Activated B cell treated with CpG ODN at 0.5 μM for 24 hours (primary cell): ENCODE results near the gene GJB2. TPM values are rescaled to one million over a fixed set of nuclear protein-coding genes. Genes with fewer than 3 reads are reported as not detected.
A peak's percentile ranks its signal among the peaks of the same experiment; 100 is the strongest.

ENCODE experiments used
- ATAC-seq: fragments of 200-7000 bp; cut with Tn5 transposase; one replicate; pipeline ENCODE4 v1.10.0; 2021; ENCODE audit warnings: low read depth, mild to moderate bottlenecking, moderate library complexity
- CTCF ChIA-PET: fragments of 350-600 bp; sonication (Branson Sonifier 250); formaldehyde crosslinking; loops from one replicate; lab custom pipeline; 2021; ENCODE audit warnings: antibody characterized with exemption; lab: Charles Lee
- POLR2A ChIA-PET: fragments of 350-600 bp; sonication (Branson Sonifier 250); formaldehyde crosslinking; loops from one replicate; lab custom pipeline; 2021; ENCODE audit warnings: antibody characterized with exemption; lab: Charles Lee
- DNase-seq: peaks from one replicate; pipeline ENCODE4 v3.0.0; 2022
- H3K27ac Mint-ChIP-seq: one replicate; pipeline ENCODE4 v1.8.0; 2020; ENCODE audit warnings: mixed read lengths
- H3K27me3 Mint-ChIP-seq: one replicate; pipeline ENCODE4 v1.8.0; 2021; ENCODE audit warnings: mixed read lengths
- H3K36me3 Mint-ChIP-seq: one replicate; pipeline ENCODE4 v1.8.0; 2021; ENCODE audit warnings: low read depth, mixed read lengths
- H3K4me1 Mint-ChIP-seq: one replicate; pipeline ENCODE4 v1.8.0; 2021; ENCODE audit warnings: mixed read lengths
- H3K4me3 Mint-ChIP-seq: one replicate; pipeline ENCODE4 v1.8.0; 2020; ENCODE audit warnings: mild to moderate bottlenecking, mixed read lengths
- H3K9me3 Mint-ChIP-seq: one replicate; pipeline ENCODE4 v1.8.0; 2020; ENCODE audit warnings: mixed read lengths
- intact Hi-C: fragments of 100-400 bp; cut with micrococcal nuclease; formaldehyde crosslinking; loops from one replicate; pipeline ENCODE4 v1.15.1; 2024
- total RNA-seq: library from RNA; stranded (reverse); gene quantifications from 2 replicates; pipeline ENCODE4 v1.2.3, GENCODE V29; 2022
- TF ChIP-seq, protein P1 (sequence below): fragments of 200-600 bp; IDR thresholded peaks from one replicate; pipeline ENCODE4 v1.8.0; 2022; ENCODE audit warnings: antibody characterized with exemption, mild to moderate bottlenecking

GJB2 gene
- total RNA-seq, 1 donor from 2014 or later: not detected

GRCh38 chr13:20170921-20171320 lies 21.8 kb downstream of the GJB2 start:
- H3K36me3 Mint-ChIP-seq: no peaks in the 10 kb centered on the region
- H3K27ac Mint-ChIP-seq: no peak overlapping the region
- intact Hi-C loops: no loop called here
- DNase-seq (no peak), ATAC-seq (no peak)
- no peak overlapping the region for H3K4me3 Mint-ChIP-seq
- TF ChIP-seq, protein P1, sequence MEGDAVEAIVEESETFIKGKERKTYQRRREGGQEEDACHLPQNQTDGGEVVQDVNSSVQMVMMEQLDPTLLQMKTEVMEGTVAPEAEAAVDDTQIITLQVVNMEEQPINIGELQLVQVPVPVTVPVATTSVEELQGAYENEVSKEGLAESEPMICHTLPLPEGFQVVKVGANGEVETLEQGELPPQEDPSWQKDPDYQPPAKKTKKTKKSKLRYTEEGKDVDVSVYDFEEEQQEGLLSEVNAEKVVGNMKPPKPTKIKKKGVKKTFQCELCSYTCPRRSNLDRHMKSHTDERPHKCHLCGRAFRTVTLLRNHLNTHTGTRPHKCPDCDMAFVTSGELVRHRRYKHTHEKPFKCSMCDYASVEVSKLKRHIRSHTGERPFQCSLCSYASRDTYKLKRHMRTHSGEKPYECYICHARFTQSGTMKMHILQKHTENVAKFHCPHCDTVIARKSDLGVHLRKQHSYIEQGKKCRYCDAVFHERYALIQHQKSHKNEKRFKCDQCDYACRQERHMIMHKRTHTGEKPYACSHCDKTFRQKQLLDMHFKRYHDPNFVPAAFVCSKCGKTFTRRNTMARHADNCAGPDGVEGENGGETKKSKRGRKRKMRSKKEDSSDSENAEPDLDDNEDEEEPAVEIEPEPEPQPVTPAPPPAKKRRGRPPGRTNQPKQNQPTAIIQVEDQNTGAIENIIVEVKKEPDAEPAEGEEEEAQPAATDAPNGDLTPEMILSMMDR: no peak
- ChIA-PET CTCF (no interaction called here), POLR2A (no interaction called here)
- H3K9me3 Mint-ChIP-seq: no peaks in the 10 kb centered on the region
- H3K4me1 Mint-ChIP-seq: peaks cover 15% of the 10 kb centered on the region
- peaks cover 75% of the 10 kb centered on the region for H3K27me3 Mint-ChIP-seq

- peaks cover 65% of the 10 kb centered on the region for H3K27me3 Mint-ChIP-seq
- peaks cover 7% of the 10 kb centered on the region for H3K4me1 Mint-ChIP-seq
- no peak overlapping the region for H3K27ac Mint-ChIP-seq
- no peaks in the 10 kb centered on the region for H3K9me3 Mint-ChIP-seq
- TF ChIP-seq, protein P1: no peak
- H3K4me3 Mint-ChIP-seq: no peak overlapping the region
- H3K36me3 Mint-ChIP-seq: no peaks in the 10 kb centered on the region
- ATAC-seq: no peak
- DNase-seq: no peak
- intact Hi-C loops: no loop called here
- ChIA-PET POLR2A (no interaction called here), CTCF (interaction anchor here (1.1 kb wide), 1 partner anchor 13 kb away, joined by 3 read pairs; no protein-coding TSS in a partner anchor)
Observed at GRCh38 chr13:20168396-20168795, 24.3 kb downstream of the GJB2 start.

- peaks cover 48% of the 10 kb centered on the region for H3K27me3 Mint-ChIP-seq
- ChIA-PET CTCF (no interaction called here), POLR2A (no interaction called here)
- ATAC-seq (no peak), DNase-seq (no peak)
- no peak overlapping the region for H3K4me3 Mint-ChIP-seq
- intact Hi-C loops: no loop called here
- no peaks in the 10 kb centered on the region for H3K9me3 Mint-ChIP-seq
- TF ChIP-seq, protein P1: no peak
- no peaks in the 10 kb centered on the region for H3K36me3 Mint-ChIP-seq
- no peak overlapping the region for H3K27ac Mint-ChIP-seq
- peaks cover 12% of the 10 kb centered on the region for H3K4me1 Mint-ChIP-seq
Observed at GRCh38 chr13:20165417-20166257, 27.1 kb downstream of the GJB2 start.

- H3K4me1 Mint-ChIP-seq: peaks cover 18% of the 10 kb centered on the region
- no peaks in the 10 kb centered on the region for H3K9me3 Mint-ChIP-seq
- peaks cover 15% of the 10 kb centered on the region for H3K27me3 Mint-ChIP-seq
- TF ChIP-seq, protein P1: no peak
- ATAC-seq (no peak), DNase-seq (no peak)
- H3K27ac Mint-ChIP-seq: no peak overlapping the region
- POLR2A ChIA-PET: interaction anchor here (1.2 kb wide), 1 partner anchor 298 kb away, joined by 3 read pairs; the partner anchor contains the start of gene ZMYM5
- peak overlapping the region; percentile 81 for H3K4me3 Mint-ChIP-seq
- no peaks in the 10 kb centered on the region for H3K36me3 Mint-ChIP-seq
- CTCF ChIA-PET: interaction anchor here (0.9 to 3.4 kb wide), 4 partner anchors 15 to 177 kb away, joined by 3 to 14 read pairs (median 4); no protein-coding TSS in a partner anchor
- intact Hi-C loops: loop anchor here (1.0 to 5.0 kb wide), 7 partner anchors 12 to 530 kb away; partner anchors contain the start of genes MPHOSPH8, PSPC1, ZMYM2 and ZMYM5
Observed at GRCh38 chr13:20161951-20162300, 30.8 kb downstream of the GJB2 start.
